NCI-H2196 treated with DMSO at 0.1 percent for 48 hours (cell line): ENCODE results near the gene SLITRK5.

Experiments used
- DNase-seq: peaks from one replicate; lab custom pipeline; 2025; ENCODE audit not compliant: unreplicated experiment; lab: John Stamatoyannopoulos, UW

The SLITRK5 gene

DNA sequence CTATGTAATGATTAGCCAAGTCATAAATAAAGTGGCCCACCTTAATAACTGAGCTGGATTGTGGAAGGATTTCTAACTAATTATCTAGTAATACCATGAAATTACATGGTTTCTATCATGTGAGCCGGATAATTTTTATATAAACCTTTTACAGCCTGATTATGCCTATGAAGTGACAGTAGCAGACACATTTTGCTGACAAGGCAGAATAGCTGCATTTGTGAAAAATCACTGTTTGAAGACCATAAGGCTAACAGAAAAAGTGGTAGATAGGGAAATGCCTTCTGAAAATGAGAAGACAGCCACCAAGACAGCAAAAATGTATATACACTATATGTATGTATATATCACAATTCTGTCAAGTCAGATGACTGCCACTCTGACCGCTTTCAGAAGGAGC, 27.1 kb downstream of the SLITRK5 start:
- DNase-seq: no peak

DNA sequence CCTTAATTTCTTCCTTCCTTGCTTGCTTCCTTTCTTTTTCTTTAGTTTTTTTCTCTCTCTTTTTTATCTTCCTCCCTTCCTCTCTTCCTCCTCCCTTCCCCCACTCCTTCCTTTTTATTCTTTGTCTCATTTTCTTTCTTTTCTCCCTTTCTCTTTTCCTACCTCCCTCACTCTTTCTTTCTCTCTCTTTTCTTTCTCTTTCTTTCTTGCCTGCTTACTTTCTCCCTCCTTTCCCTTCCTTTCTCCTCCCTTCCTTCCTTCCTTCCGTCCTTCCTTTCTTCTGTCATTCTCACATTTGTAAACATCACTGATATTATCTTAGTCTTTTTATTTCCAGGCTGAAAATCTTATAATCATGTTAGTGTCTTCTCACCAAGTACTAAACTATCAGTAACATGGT, 38.8 kb downstream of the SLITRK5 start:
- DNase-seq: no peak

DNA sequence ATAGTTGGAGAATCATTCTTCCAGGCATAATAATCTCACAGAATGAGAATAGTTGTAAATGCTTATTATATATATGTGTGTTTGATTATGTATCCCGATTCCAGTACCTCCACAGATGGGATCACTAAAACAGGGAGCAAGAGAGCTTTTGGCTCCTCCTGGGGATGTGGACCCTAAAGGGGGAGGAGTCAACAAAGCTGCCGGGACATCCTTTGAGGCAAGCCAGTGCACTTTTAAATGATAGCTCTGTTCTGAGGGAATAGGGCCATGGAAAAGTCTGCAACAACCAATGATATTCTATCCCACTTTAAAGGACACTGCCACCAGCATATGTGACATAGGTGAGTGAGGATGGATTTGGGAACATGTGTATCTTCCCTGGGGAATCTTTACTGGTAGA, 40.8 kb downstream of the SLITRK5 start:
- DNase-seq: no peak
